OCI-LY3 (cell line): ENCODE measurements around the gene HUNK.

Experiments used
- CTCF ChIP-seq: fragments of 200-600, 300-600 bp; sonication (generic); IDR thresholded peaks from 2 replicates; pipeline ENCODE4 v1.5.1; 2014; ENCODE audit warnings: antibody characterized with exemption, low read length, low read depth
- EZH2phosphoT487 ChIP-seq: fragments of 200-600 bp; shearing (Covaris generic); IDR thresholded peaks from 2 replicates; pipeline ENCODE4 v1.6.1; 2018; ENCODE audit warnings: antibody characterized with exemption, mixed run types, low read depth

GRCh38 chr21:31983554-31983953 is 110.7 kb downstream of the HUNK start:
- no peak for TF ChIP-seq CTCF
- no peak for TF ChIP-seq EZH2phosphoT487
